OCI-LY1 (cell line): ENCODE data around the gene PHLDB3.

Source experiments
- H2AFZ ChIP-seq: fragments of 200-600 bp; sonication (generic), shearing (Covaris generic); 2 replicates; pipeline ENCODE4 v1.6.0; 2014; ENCODE audit warnings: antibody characterized with exemption, mild to moderate bottlenecking, low read length
- H3F3A ChIP-seq: fragments of 200-600 bp; sonication (generic), shearing (Covaris generic); 2 replicates; pipeline ENCODE4 v1.6.0; 2014; ENCODE audit warnings: mild to moderate bottlenecking, antibody characterized with exemption, low read length, moderate library complexity; ENCODE audit not compliant: insufficient read depth
- H3K27ac ChIP-seq: fragments of 200-600 bp; sonication (generic); 2 replicates; pipeline ENCODE4 v1.5.1; 2014; ENCODE audit warnings: low read length, mixed run types, mild to moderate bottlenecking, low read depth; ENCODE audit not compliant: poor library complexity, severe bottlenecking
- H3K27me3 ChIP-seq: fragments of 200-600 bp; sonication (generic); 2 replicates; pipeline ENCODE4 v1.6.0; 2014; ENCODE audit warnings: antibody characterized with exemption, mild to moderate bottlenecking, low read length, moderate library complexity; ENCODE audit not compliant: insufficient read depth
- H3K36me3 ChIP-seq: fragments of 200-600 bp; sonication (generic); 2 replicates; pipeline ENCODE4 v1.6.1; 2014; ENCODE audit warnings: mild to moderate bottlenecking, antibody characterized with exemption, low read length, moderate library complexity, mixed read lengths; ENCODE audit not compliant: insufficient read depth
- H3K4me1 ChIP-seq: fragments of 200-600 bp; sonication (generic); 2 replicates; pipeline ENCODE4 v1.5.1; 2014; ENCODE audit warnings: mild to moderate bottlenecking, low read length, moderate library complexity; ENCODE audit not compliant: insufficient read depth, severe bottlenecking
- H3K4me2 ChIP-seq: fragments of 200-600 bp; sonication (generic), shearing (Covaris generic); 2 replicates; pipeline ENCODE4 v1.6.1; 2014; ENCODE audit warnings: low read length
- H3K4me3 ChIP-seq: fragments of 200-600 bp; sonication (generic); 2 replicates; pipeline ENCODE4 v1.5.1; 2014; ENCODE audit warnings: low read length, low read depth, mild to moderate bottlenecking, mixed read lengths; ENCODE audit not compliant: poor library complexity, severe bottlenecking
- H3K79me2 ChIP-seq: fragments of 200-600 bp; shearing (Covaris generic); 2 replicates; pipeline ENCODE4 v1.6.1; 2016; ENCODE audit warnings: mixed run types, low read length, mixed read lengths; ENCODE audit not compliant: insufficient read depth
- H3K9ac ChIP-seq: fragments of 200-600 bp; sonication (generic), shearing (Covaris generic); 2 replicates; pipeline ENCODE4 v1.6.1; 2014; ENCODE audit warnings: mild to moderate bottlenecking, low read length, mixed read lengths
- H3K9me2 ChIP-seq: fragments of 200-600 bp; sonication (generic), shearing (Covaris generic); 2 replicates; pipeline ENCODE4 v1.6.1; 2014; ENCODE audit warnings: low read depth, mild to moderate bottlenecking, low read length, mixed read lengths
- H3K9me3 ChIP-seq: fragments of 200-600 bp; shearing (Covaris generic); 2 replicates; pipeline ENCODE4 v1.6.1; 2014; ENCODE audit warnings: low read length, mixed read lengths
- H4K20me1 ChIP-seq: fragments of 200-600 bp; sonication (generic), shearing (Covaris generic); 2 replicates; pipeline ENCODE4 v1.6.0; 2016; ENCODE audit warnings: mild to moderate bottlenecking, low read length; ENCODE audit not compliant: insufficient read depth
- EZH2 ChIP-seq: fragments of 200-600 bp; sonication (generic), shearing (Covaris generic); IDR thresholded peaks from 2 replicates; pipeline ENCODE4 v1.8.0; 2017; ENCODE audit warnings: borderline replicate concordance, mixed run types, mild to moderate bottlenecking, antibody characterized with exemption, low read length, moderate library complexity, mixed read lengths
- TF ChIP-seq, protein P1 (sequence below): fragments of 200-600 bp; sonication (generic), shearing (Covaris generic); IDR thresholded peaks from 2 replicates; pipeline ENCODE4 v1.5.1; 2017; ENCODE audit warnings: mild to moderate bottlenecking, antibody characterized with exemption, low read length, moderate library complexity, mixed read lengths

PHLDB3 gene

DNA sequence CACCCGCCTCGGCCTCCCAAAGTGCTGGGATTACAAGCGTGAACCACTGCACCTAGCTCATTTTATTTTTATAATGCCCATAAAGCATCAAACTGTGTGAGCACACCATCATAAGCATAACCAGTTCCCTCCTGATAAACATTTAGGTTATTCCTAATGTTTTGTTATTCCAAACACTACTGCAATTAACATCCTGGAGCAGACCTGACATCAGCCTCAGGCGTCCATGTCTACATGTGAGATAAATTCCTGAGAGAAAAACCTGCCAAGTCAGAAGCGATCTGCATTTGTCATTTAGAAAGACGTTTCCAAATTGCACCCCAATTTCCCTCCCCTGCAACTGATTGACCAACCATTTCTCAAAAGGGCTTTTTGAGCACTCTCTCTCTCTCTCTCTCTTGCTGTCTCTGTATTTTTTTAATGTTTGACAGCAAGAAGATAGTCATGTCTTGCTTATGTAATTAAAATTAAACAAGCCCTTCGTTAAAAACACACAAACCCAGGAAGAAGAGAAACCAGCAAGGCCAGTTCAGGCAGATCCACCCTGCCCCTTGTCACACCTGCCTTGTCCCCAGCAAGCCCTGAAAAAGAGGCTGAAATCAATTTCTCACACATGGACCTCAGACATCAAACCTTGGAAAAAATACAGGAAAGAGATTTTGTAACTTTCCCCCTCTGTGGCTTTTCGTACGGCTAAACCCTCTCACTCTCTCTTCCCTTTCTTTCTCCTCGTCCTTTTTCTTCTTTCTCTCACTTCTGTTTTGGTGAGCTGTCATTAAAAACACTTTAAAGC, 49.0 kb downstream of the PHLDB3 start:
- Histone ChIP-seq H3K36me3 (no peaks in the 10 kb centered on the region), H4K20me1 (no peaks in the 10 kb centered on the region), H3K4me3 (no peak overlapping the region), H3K4me2 (no peak overlapping the region), H3K79me2 (no peaks in the 10 kb centered on the region), H3K27me3 (peaks cover under 1% of the 10 kb centered on the region), H3K9me3 (no peaks in the 10 kb centered on the region), H3K9ac (no peak overlapping the region), H3K27ac (no peak overlapping the region), H3F3A (no peaks in the 10 kb centered on the region), H3K9me2 (no peaks in the 10 kb centered on the region), H3K4me1 (no peaks in the 10 kb centered on the region), H2AFZ (no peak overlapping the region)
- TF ChIP-seq, protein P1, sequence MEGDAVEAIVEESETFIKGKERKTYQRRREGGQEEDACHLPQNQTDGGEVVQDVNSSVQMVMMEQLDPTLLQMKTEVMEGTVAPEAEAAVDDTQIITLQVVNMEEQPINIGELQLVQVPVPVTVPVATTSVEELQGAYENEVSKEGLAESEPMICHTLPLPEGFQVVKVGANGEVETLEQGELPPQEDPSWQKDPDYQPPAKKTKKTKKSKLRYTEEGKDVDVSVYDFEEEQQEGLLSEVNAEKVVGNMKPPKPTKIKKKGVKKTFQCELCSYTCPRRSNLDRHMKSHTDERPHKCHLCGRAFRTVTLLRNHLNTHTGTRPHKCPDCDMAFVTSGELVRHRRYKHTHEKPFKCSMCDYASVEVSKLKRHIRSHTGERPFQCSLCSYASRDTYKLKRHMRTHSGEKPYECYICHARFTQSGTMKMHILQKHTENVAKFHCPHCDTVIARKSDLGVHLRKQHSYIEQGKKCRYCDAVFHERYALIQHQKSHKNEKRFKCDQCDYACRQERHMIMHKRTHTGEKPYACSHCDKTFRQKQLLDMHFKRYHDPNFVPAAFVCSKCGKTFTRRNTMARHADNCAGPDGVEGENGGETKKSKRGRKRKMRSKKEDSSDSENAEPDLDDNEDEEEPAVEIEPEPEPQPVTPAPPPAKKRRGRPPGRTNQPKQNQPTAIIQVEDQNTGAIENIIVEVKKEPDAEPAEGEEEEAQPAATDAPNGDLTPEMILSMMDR, result no peak
- no peak for TF ChIP-seq EZH2

DNA sequence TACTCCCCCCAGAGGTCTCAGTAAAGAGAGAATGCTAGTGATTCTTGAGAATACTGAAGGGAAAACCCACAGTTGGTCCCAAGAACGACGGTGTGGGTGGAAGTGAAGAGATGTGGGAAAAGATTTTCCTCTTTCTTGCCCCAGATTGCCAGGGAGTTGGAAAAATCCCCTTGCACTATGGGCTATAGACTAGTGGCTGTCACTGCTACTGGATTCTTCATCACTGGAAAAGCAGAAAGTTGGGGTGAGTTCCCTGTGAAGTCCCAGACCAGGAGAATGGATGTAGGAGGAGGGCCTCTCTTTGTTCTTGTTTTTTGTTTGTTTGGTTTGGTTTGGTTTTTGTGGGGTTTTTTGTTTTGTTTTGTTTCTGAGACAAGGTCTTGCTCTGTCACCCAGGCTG, 50.5 kb downstream of the PHLDB3 start:
- no peaks in the 10 kb centered on the region for H3F3A ChIP-seq
- no peaks in the 10 kb centered on the region for H3K36me3 ChIP-seq
- H3K9me2 ChIP-seq, result no peaks in the 10 kb centered on the region
- H4K20me1 ChIP-seq, result no peaks in the 10 kb centered on the region
- H3K79me2 ChIP-seq, result no peaks in the 10 kb centered on the region
- H2AFZ ChIP-seq, result no peak overlapping the region
- no peaks in the 10 kb centered on the region for H3K9me3 ChIP-seq
- no peak overlapping the region for H3K4me2 ChIP-seq
- no peak overlapping the region for H3K9ac ChIP-seq
- H3K4me1 ChIP-seq, result no peaks in the 10 kb centered on the region
- TF ChIP-seq, protein P1, result no peak
- no peak for TF ChIP-seq EZH2
- no peak overlapping the region for H3K27ac ChIP-seq
- no peak overlapping the region for H3K4me3 ChIP-seq
- no peaks in the 10 kb centered on the region for H3K27me3 ChIP-seq

DNA sequence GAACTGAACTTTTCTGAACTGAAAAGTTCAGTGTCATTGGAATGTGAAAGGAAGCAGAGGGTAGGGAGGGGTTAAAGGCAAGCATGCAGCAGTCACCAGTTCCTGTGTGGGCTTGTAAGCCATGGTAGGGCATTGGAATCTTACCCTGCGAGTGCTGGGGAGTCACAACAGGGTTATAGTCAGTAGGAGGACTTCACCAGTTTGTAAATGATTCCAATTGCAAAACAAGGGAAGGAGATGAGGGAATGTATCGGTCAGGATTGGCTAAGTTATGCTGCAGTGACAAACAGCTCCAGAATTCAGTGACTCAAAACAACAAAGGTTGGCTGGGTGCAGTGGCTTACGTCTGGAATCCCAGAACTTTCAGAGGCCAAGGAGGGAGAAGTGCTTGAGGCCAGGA, 52.0 kb downstream of the PHLDB3 start:
- Histone ChIP-seq H3K36me3 (no peaks in the 10 kb centered on the region), H3K27ac (no peak overlapping the region), H3K27me3 (no peaks in the 10 kb centered on the region), H3K4me3 (no peak overlapping the region), H4K20me1 (no peaks in the 10 kb centered on the region), H3K9me3 (no peaks in the 10 kb centered on the region), H3K4me1 (no peaks in the 10 kb centered on the region), H3K79me2 (no peaks in the 10 kb centered on the region), H2AFZ (no peak overlapping the region), H3K9ac (no peak overlapping the region), H3K9me2 (no peaks in the 10 kb centered on the region), H3F3A (no peaks in the 10 kb centered on the region), H3K4me2 (no peak overlapping the region)
- TF ChIP-seq EZH2, result no peak
- TF ChIP-seq, protein P1, result no peak
